ENCODE results near the gene KLK4.

- TF ChIP-seq CTCF (IDR thresholded peaks at IDR 0.05; ENCODE audit: low read depth, low read length) (no peak), EZH2phosphoT487 (IDR thresholded peaks at IDR 0.05; ENCODE audit: low read depth) (no peak)
Measured at GRCh38 chr19:50943074-50943828, 32.1 kb upstream of the KLK4 start.
